Epithelial cell of prostate (primary cell): ENCODE measurements around the gene VEZF1.
A peak's percentile ranks its signal among the peaks of the same experiment; 100 is the strongest.

Source experiments
- DNase-seq: peaks from one replicate; pipeline ENCODE4 v3.0.0-alpha.2; 2011; ENCODE audit warnings: low read depth, low spot score
- H3K27ac ChIP-seq: fragments of 450-650 bp; 2 replicates; pipeline ENCODE4 v1.5.1; 2017; ENCODE audit warnings: mild to moderate bottlenecking

VEZF1 gene

GRCh38 chr17:57987581-57988300 lies at the start of gene VEZF1:
VEZF1 (minus strand) TSS chr17:57988254; CDS start chr17:57988111, 143 bp downstream.
- peak within 1 kb of the TSS; percentile 88 for H3K27ac ChIP-seq

GRCh38 chr17:58032691-58033415 lies 44.8 kb upstream of the VEZF1 start:
- H3K27ac ChIP-seq: no peak overlapping the region
- DNase-seq: no peak

More at GRCh38 chr17:57987581-57988300, at the start of gene VEZF1:
- no peak for DNase-seq

- H3K27ac ChIP-seq: no peak overlapping the region
- no peak for DNase-seq
Measured at GRCh38 chr17:58028578-58028977, 40.5 kb upstream of the VEZF1 start.

GRCh38 chr17:58020401-58020800 lies 32.3 kb upstream of the VEZF1 start:
- DNase-seq: no peak
- no peak overlapping the region for H3K27ac ChIP-seq

- no peak overlapping the region for H3K27ac ChIP-seq
- DNase-seq: no peak
Measured at GRCh38 chr17:58019521-58019920, 31.5 kb upstream of the VEZF1 start.

GRCh38 chr17:58019039-58019438 lies 31.0 kb upstream of the VEZF1 start:
- DNase-seq: no peak
- H3K27ac ChIP-seq: no peak overlapping the region

GRCh38 chr17:58010067-58010799 lies 22.2 kb upstream of the VEZF1 start:
- H3K27ac ChIP-seq: no peak overlapping the region
- DNase-seq: no peak

GRCh38 chr17:58007781-58008706 lies 20.0 kb upstream of the VEZF1 start:
- peak overlapping the region; percentile 87 for H3K27ac ChIP-seq
- DNase-seq: no peak

GRCh38 chr17:58006924-58007780 lies 19.1 kb upstream of the VEZF1 start, which contains the start of gene SRSF1:
SRSF1 (minus strand) TSS chr17:58007246; CDS start chr17:58007137, 109 bp downstream.
- H3K27ac ChIP-seq: peak within 1 kb of the TSS; percentile 87
- peak; percentile 81 for DNase-seq

GRCh38 chr17:58006560-58006923 lies 18.5 kb upstream of the VEZF1 start:
- DNase-seq: no peak
- H3K27ac ChIP-seq: peak overlapping the region; percentile 87

- DNase-seq: no peak
Measured at GRCh38 chr17:58005728-58006559, 17.9 kb upstream of the VEZF1 start.

GRCh38 chr17:58005031-58005727 lies 17.1 kb upstream of the VEZF1 start:
- DNase-seq: no peak
- H3K27ac ChIP-seq: no peak overlapping the region

More at GRCh38 chr17:58005728-58006559, 17.9 kb upstream of the VEZF1 start:
- peak overlapping the region; percentile 87 for H3K27ac ChIP-seq

- no peak overlapping the region for H3K27ac ChIP-seq
- DNase-seq: no peak
Measured at GRCh38 chr17:58004060-58004459, 16.0 kb upstream of the VEZF1 start.

GRCh38 chr17:58002973-58003372 lies 14.9 kb upstream of the VEZF1 start:
- H3K27ac ChIP-seq: peak overlapping the region; percentile 15

GRCh38 chr17:58002154-58002948 lies 14.3 kb upstream of the VEZF1 start:
- no peak for DNase-seq
- peak overlapping the region; percentile 15 for H3K27ac ChIP-seq

More at GRCh38 chr17:58002973-58003372, 14.9 kb upstream of the VEZF1 start:
- DNase-seq: no peak

GRCh38 chr17:58001461-58002124 lies 13.5 kb upstream of the VEZF1 start:
- peak overlapping the region; percentile 3 for H3K27ac ChIP-seq
- DNase-seq: no peak
